GM18868 (cell line): ENCODE measurements around the gene CCDC15.
"Not testable (repeated sequence)": the region's sequence is repeated elsewhere in the genome, so short reads cannot be mapped to it uniquely, and the experiment has no call there.

ENCODE experiments used
- ATAC-seq: cut with Tn5 transposase; IDR thresholded peaks from one replicate; pipeline ENCODE4 v1.9.1; 2021; ENCODE audit warnings: mild to moderate bottlenecking, moderate library complexity; ENCODE audit not compliant: unreplicated experiment

Gene CCDC15

GRCh38 chr11:125079878-125080530, 126.0 kb downstream of the CCDC15 start:
- ATAC-seq, result no peak

- no peak for ATAC-seq
Measured at GRCh38 chr11:125080531-125080911, 126.5 kb downstream of the CCDC15 start.

- no peak for ATAC-seq
Measured at GRCh38 chr11:125081098-125081798, 127.2 kb downstream of the CCDC15 start.

GRCh38 chr11:125082040-125082439, 128.0 kb downstream of the CCDC15 start:
- ATAC-seq, result no peak

GRCh38 chr11:125082611-125083311, 128.8 kb downstream of the CCDC15 start:
- ATAC-seq, result no peak

GRCh38 chr11:125083312-125084056, 129.5 kb downstream of the CCDC15 start:
- no peak for ATAC-seq

GRCh38 chr11:125084057-125084416, 130.0 kb downstream of the CCDC15 start:
- ATAC-seq, result no peak

GRCh38 chr11:125084761-125085231, 130.8 kb downstream of the CCDC15 start:
- no peak for ATAC-seq

GRCh38 chr11:125085301-125086081, 131.5 kb downstream of the CCDC15 start:
- ATAC-seq, result no peak

- no peak for ATAC-seq
Measured at GRCh38 chr11:125086633-125087296, 132.8 kb downstream of the CCDC15 start.

- no peak for ATAC-seq
Measured at GRCh38 chr11:125088123-125088522, 134.1 kb downstream of the CCDC15 start.

GRCh38 chr11:125088576-125089455, 134.8 kb downstream of the CCDC15 start:
- ATAC-seq, result no peak

- not testable (repeated sequence) for ATAC-seq
Measured at GRCh38 chr11:125089481-125089880, 135.5 kb downstream of the CCDC15 start.

- ATAC-seq, result not testable (repeated sequence)
Measured at GRCh38 chr11:125090151-125090550, 136.1 kb downstream of the CCDC15 start.

- ATAC-seq, result no peak
Measured at GRCh38 chr11:125090816-125091215, 136.8 kb downstream of the CCDC15 start.
